GM19239 (cell line): Measurements from ENCODE around the gene PRDM16.

Experiments used
- DNase-seq: peaks from one replicate; pipeline ENCODE4 v3.0.0; 2011; ENCODE audit warnings: low spot score; ENCODE audit not compliant: insufficient read length
- FAIRE-seq: peaks from 2 replicates; lab custom pipeline; 2011; peaks lifted over from hg19 to GRCh38; lab: Jason Lieb, UNC

Gene PRDM16

GRCh38 chr1:3244025-3244926, 175.3 kb downstream of the PRDM16 start:
- FAIRE-seq (no peak), DNase-seq (no peak)

GRCh38 chr1:3244927-3245315, 175.9 kb downstream of the PRDM16 start:
- FAIRE-seq (no peak), DNase-seq (no peak)

- FAIRE-seq (no peak), DNase-seq (no peak)
Measured at GRCh38 chr1:3245344-3245743, 176.3 kb downstream of the PRDM16 start.

- FAIRE-seq, result no peak
Measured at GRCh38 chr1:3245768-3246167, 176.8 kb downstream of the PRDM16 start.

GRCh38 chr1:3246251-3246650, 177.2 kb downstream of the PRDM16 start:
- DNase-seq, result no peak
- FAIRE-seq, result no peak

More at GRCh38 chr1:3245768-3246167, 176.8 kb downstream of the PRDM16 start:
- no peak for DNase-seq

GRCh38 chr1:3247521-3248121, 178.6 kb downstream of the PRDM16 start:
- FAIRE-seq, result no peak
- no peak for DNase-seq

GRCh38 chr1:3248155-3249141, 179.4 kb downstream of the PRDM16 start:
- no peak for FAIRE-seq
- no peak for DNase-seq

GRCh38 chr1:3249231-3249630, 180.2 kb downstream of the PRDM16 start:
- FAIRE-seq, result no peak

GRCh38 chr1:3249631-3250501, 180.9 kb downstream of the PRDM16 start:
- no peak for DNase-seq
- no peak for FAIRE-seq

More at GRCh38 chr1:3249231-3249630, 180.2 kb downstream of the PRDM16 start:
- DNase-seq, result no peak

- DNase-seq (no peak), FAIRE-seq (no peak)
Measured at GRCh38 chr1:3250624-3251023, 181.6 kb downstream of the PRDM16 start.

GRCh38 chr1:3251099-3251806, 182.2 kb downstream of the PRDM16 start:
- no peak for FAIRE-seq
- DNase-seq, result no peak

GRCh38 chr1:3251807-3252428, 182.9 kb downstream of the PRDM16 start:
- FAIRE-seq, result no peak
- DNase-seq, result no peak

GRCh38 chr1:3255680-3256079, 186.7 kb downstream of the PRDM16 start:
- no peak for FAIRE-seq
- no peak for DNase-seq

GRCh38 chr1:3257788-3258187, 188.8 kb downstream of the PRDM16 start:
- FAIRE-seq (no peak), DNase-seq (no peak)

GRCh38 chr1:3258386-3259003, 189.5 kb downstream of the PRDM16 start:
- FAIRE-seq (no peak), DNase-seq (no peak)

GRCh38 chr1:3259020-3259419, 190.0 kb downstream of the PRDM16 start:
- FAIRE-seq, result no peak
- DNase-seq, result no peak

GRCh38 chr1:3261007-3261968, 192.3 kb downstream of the PRDM16 start:
- DNase-seq (no peak), FAIRE-seq (no peak)
